Subcutaneous adipose tissue (tissue), 4 donors: ENCODE measurements around the gene LONRF2. TPM values are rescaled to one million over a fixed set of nuclear protein-coding genes. Genes with fewer than 3 reads are reported as not detected.

Source experiments
- CTCF ChIP-seq: fragments of 450-650 bp; IDR thresholded peaks from one replicate; pipeline ENCODE4 v1.5.1; 2016; ENCODE audit warnings: low read depth, mild to moderate bottlenecking, control low read depth, antibody characterized with exemption, moderate library complexity
- total RNA-seq, 4 donors: library from RNA; depleted of rRNA; stranded (reverse); fragments of >200 nt; gene quantifications; one replicate each; pipeline ENCODE4 v1.1.0, GENCODE V29; 2016

The LONRF2 gene
- total RNA-seq, 4 donors from 2014 or later: 1.3 to 9.3 (median 3.5) TPM

- no peak for TF ChIP-seq CTCF
Observed at GRCh38 chr2:100265226-100265625, 57.1 kb downstream of the LONRF2 start.

GRCh38 chr2:100264651-100265050 lies 57.6 kb downstream of the LONRF2 start:
- no peak for TF ChIP-seq CTCF

- TF ChIP-seq CTCF: no peak
Observed at GRCh38 chr2:100264121-100264520, 58.2 kb downstream of the LONRF2 start.

- no peak for TF ChIP-seq CTCF
Observed at GRCh38 chr2:100262555-100263320, 59.6 kb downstream of the LONRF2 start.

GRCh38 chr2:100262046-100262445 lies 60.3 kb downstream of the LONRF2 start:
- TF ChIP-seq CTCF: no peak

GRCh38 chr2:100260712-100261620 lies 61.3 kb downstream of the LONRF2 start:
- TF ChIP-seq CTCF: no peak

- TF ChIP-seq CTCF: no peak
Observed at GRCh38 chr2:100259106-100259505, 63.2 kb downstream of the LONRF2 start.
